ENCODE results near the gene PTPN18. TPM values are rescaled to one million over a fixed set of nuclear protein-coding genes. Genes with fewer than 3 reads are reported as not detected.

PTPN18 gene
- total RNA-seq, 1 experiment from 2014 or later: 46.5 TPM

DNA sequence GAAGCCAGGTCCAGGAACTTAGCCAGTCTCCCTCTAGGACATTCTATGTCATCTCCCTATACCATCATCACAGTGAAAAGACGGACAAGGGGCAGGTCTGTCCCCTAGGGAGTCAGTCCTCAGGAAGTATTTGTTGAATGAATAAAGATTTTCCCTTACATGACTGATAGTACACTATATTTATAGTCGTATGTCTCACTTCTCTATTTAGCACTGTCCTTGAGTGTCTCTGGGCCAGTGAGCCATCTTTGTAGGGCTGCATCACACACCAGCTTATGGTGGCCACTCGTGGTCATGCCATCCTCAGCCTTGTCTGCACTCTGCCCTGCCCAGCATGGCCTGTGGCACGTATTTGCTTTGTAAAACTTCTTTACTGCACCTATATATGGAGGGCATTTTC lies 25.8 kb downstream of the PTPN18 start:
- POLR2A ChIA-PET: no interaction called here

DNA sequence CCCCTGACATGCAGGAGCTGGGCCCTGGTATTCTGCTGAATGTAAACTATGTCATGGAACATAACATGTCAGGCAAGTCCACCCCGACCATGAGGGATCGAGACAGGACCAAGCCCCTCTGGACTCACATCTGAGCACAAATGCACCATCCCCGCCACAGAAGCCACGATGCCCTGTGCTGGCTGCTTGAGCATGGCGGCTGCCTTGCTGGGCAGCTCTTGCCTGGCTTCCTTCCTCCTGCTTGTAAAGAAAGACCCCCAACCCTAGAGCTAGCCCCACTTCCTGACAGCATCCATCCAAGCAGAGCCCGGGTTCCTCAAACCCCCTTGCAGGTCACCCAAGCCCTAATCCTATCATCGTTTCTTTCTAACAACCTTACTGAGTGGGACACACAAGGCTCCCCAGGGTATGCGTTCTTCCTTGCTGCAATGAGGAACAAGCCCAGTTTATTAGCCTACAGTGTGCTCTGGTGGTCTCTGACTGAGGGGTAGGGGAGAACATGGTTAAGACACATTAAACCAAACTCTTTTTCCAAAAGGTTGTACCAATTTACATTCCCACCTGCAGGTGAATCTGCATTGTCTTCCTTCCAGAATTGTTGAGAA lies 26.6 kb downstream of the PTPN18 start:
- TF ChIP-seq, protein P1, sequence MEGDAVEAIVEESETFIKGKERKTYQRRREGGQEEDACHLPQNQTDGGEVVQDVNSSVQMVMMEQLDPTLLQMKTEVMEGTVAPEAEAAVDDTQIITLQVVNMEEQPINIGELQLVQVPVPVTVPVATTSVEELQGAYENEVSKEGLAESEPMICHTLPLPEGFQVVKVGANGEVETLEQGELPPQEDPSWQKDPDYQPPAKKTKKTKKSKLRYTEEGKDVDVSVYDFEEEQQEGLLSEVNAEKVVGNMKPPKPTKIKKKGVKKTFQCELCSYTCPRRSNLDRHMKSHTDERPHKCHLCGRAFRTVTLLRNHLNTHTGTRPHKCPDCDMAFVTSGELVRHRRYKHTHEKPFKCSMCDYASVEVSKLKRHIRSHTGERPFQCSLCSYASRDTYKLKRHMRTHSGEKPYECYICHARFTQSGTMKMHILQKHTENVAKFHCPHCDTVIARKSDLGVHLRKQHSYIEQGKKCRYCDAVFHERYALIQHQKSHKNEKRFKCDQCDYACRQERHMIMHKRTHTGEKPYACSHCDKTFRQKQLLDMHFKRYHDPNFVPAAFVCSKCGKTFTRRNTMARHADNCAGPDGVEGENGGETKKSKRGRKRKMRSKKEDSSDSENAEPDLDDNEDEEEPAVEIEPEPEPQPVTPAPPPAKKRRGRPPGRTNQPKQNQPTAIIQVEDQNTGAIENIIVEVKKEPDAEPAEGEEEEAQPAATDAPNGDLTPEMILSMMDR (IDR thresholded peaks at IDR 0.05; ENCODE audit: insufficient read depth in 1 of 2, low read depth in 1 of 2, low read length in 1 of 2, severe bottlenecking in 1 of 2, unreplicated experiment in 1 of 2): no peak
- H3K4me3 ChIP-seq (ENCODE audit: low read depth, low read length): no peak overlapping the region
- ChIA-PET POLR2A (no interaction called here), CTCF (no interaction called here)
- no peaks in the 10 kb centered on the region for H3K27me3 ChIP-seq (replicated peaks; ENCODE audit: control insufficient read depth, insufficient read depth, low read length)
- Mint-ChIP-seq H3K36me3 (ENCODE audit: insufficient read depth, unreplicated experiment) (no peaks in the 10 kb centered on the region), H3K9me3 (ENCODE audit: unreplicated experiment) (no peaks in the 10 kb centered on the region), H3K27ac (ENCODE audit: unreplicated experiment) (no peak overlapping the region), H3K4me1 (ENCODE audit: low read depth, unreplicated experiment) (no peaks in the 10 kb centered on the region), H3K27me3 (ENCODE audit: insufficient read depth, unreplicated experiment) (no peaks in the 10 kb centered on the region), H3K4me3 (ENCODE audit: unreplicated experiment) (no peak overlapping the region)
- H3K36me3 ChIP-seq (ENCODE audit: control insufficient read depth, insufficient read depth, low read length): no peaks in the 10 kb centered on the region
- no peaks in the 10 kb centered on the region; the same call in 1 of the 2 replicates for H3K4me1 ChIP-seq
- BruUV-seq (replicated peaks): no TSS peak
- H3K9me3 ChIP-seq: no peaks in the 10 kb centered on the region
- no peak for DNase-seq
- intact Hi-C loops (cut with micrococcal nuclease; ENCODE audit: unreplicated experiment): no loop called here

More for the DNA sequence above, 25.8 kb downstream of the PTPN18 start:
- H3K27me3 Mint-ChIP-seq (ENCODE audit: insufficient read depth, unreplicated experiment): no peaks in the 10 kb centered on the region
- H3K4me1 ChIP-seq: no peaks in the 10 kb centered on the region; the same call in 1 of the 2 replicates
- H3K36me3 ChIP-seq (ENCODE audit: control insufficient read depth, insufficient read depth, low read length): no peaks in the 10 kb centered on the region
- BruUV-seq (replicated peaks): no TSS peak
- intact Hi-C loops (cut with micrococcal nuclease; ENCODE audit: unreplicated experiment): no loop called here
- no peaks in the 10 kb centered on the region for H3K9me3 Mint-ChIP-seq (ENCODE audit: unreplicated experiment)
- no peak for DNase-seq
- TF ChIP-seq, protein P1 (IDR thresholded peaks at IDR 0.05; ENCODE audit: insufficient read depth in 1 of 2, low read depth in 1 of 2, low read length in 1 of 2, severe bottlenecking in 1 of 2, unreplicated experiment in 1 of 2): no peak
- H3K27ac Mint-ChIP-seq (ENCODE audit: unreplicated experiment): no peak overlapping the region
- H3K27me3 ChIP-seq (replicated peaks; ENCODE audit: control insufficient read depth, insufficient read depth, low read length): no peaks in the 10 kb centered on the region
- no peaks in the 10 kb centered on the region for H3K36me3 Mint-ChIP-seq (ENCODE audit: insufficient read depth, unreplicated experiment)
- no peaks in the 10 kb centered on the region for H3K9me3 ChIP-seq
- H3K4me3 Mint-ChIP-seq (ENCODE audit: unreplicated experiment): no peak overlapping the region
- no peak overlapping the region for H3K4me3 ChIP-seq (ENCODE audit: low read depth, low read length)
- H3K4me1 Mint-ChIP-seq (ENCODE audit: low read depth, unreplicated experiment): no peaks in the 10 kb centered on the region
- CTCF ChIA-PET: no interaction called here

DNA sequence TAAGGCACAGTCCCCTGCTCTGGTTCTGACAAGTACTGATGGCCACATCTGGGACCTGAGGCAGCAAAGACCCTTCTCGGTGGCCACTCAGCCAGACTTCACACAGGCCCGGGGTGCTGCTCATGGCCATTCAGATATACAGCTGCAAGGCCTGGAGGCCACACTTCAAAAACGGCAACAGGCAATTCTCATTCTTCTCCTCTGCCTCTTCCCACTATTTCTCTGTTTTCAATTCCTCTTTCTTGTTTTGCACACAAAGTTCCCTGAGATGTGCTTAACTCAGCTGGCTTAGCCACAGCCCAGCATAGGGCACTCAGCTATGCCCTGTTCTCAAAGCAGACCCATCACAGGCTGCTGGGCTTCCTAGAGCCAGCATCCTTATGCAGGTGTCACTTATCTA lies 29.9 kb downstream of the PTPN18 start:
- ChIA-PET CTCF (no interaction called here), POLR2A (no interaction called here)
- H3K27ac Mint-ChIP-seq (ENCODE audit: unreplicated experiment): no peak overlapping the region
- BruUV-seq (replicated peaks): no TSS peak
- no peaks in the 10 kb centered on the region for H3K36me3 Mint-ChIP-seq (ENCODE audit: insufficient read depth, unreplicated experiment)
- DNase-seq: no peak
- H3K27me3 Mint-ChIP-seq (ENCODE audit: insufficient read depth, unreplicated experiment): no peaks in the 10 kb centered on the region
- no peaks in the 10 kb centered on the region for H3K9me3 Mint-ChIP-seq (ENCODE audit: unreplicated experiment)
- TF ChIP-seq, protein P1 (IDR thresholded peaks at IDR 0.05; ENCODE audit: insufficient read depth in 1 of 2, low read depth in 1 of 2, low read length in 1 of 2, severe bottlenecking in 1 of 2, unreplicated experiment in 1 of 2): no peak
- H3K4me1 ChIP-seq: peaks cover 3% of the 10 kb centered on the region
- no peaks in the 10 kb centered on the region for H3K27me3 ChIP-seq (replicated peaks; ENCODE audit: control insufficient read depth, insufficient read depth, low read length)
- no peak overlapping the region for H3K4me3 ChIP-seq (ENCODE audit: low read depth, low read length)
- H3K36me3 ChIP-seq (ENCODE audit: control insufficient read depth, insufficient read depth, low read length): no peaks in the 10 kb centered on the region
- intact Hi-C loops (cut with micrococcal nuclease; ENCODE audit: unreplicated experiment): no loop called here
- peaks cover under 1% of the 10 kb centered on the region for H3K4me1 Mint-ChIP-seq (ENCODE audit: low read depth, unreplicated experiment)
- H3K4me3 Mint-ChIP-seq (ENCODE audit: unreplicated experiment): no peak overlapping the region
- H3K9me3 ChIP-seq: no peaks in the 10 kb centered on the region

Measured in Caco-2 (cell line).